PFSK-1 (cell line): Measurements from ENCODE around the gene POLR2I.

Experiments
- FOXP2 ChIP-seq: optimal IDR thresholded peaks from 2 replicates; pipeline ENCODE3; 2011; ENCODE audit warnings: borderline replicate concordance, control low read depth, inconsistent platforms; ENCODE audit not compliant: insufficient read depth; ENCODE audit errors: extremely low read length, extremely low read depth
- POLR2AphosphoS5 ChIP-seq: IDR thresholded peaks from 2 replicates; pipeline ENCODE4 v1.6.1; 2012; ENCODE audit warnings: low read depth, mild to moderate bottlenecking, control low read depth, low read length, moderate library complexity
- REST ChIP-seq, 2 experiments: IDR thresholded peaks; 2 replicates each; pipeline versions ENCODE4 v1.6.1 to v1.8.0; 2011 to 2012; ENCODE audit warnings: low read depth in 2 of 2, low read length in 2 of 2, control low read depth in 1 of 2, inconsistent platforms in 1 of 2, mild to moderate bottlenecking in 1 of 2, moderate library complexity in 1 of 2; ENCODE audit not compliant: insufficient read depth in 1 of 2
- SIN3A ChIP-seq: IDR thresholded peaks from 2 replicates; pipeline ENCODE4 v1.6.1; 2012; ENCODE audit warnings: mild to moderate bottlenecking, low read length, moderate library complexity, borderline replicate concordance; ENCODE audit not compliant: insufficient read depth
- TAF1 ChIP-seq: IDR thresholded peaks from 2 replicates; pipeline ENCODE4 v1.6.1; 2012; ENCODE audit warnings: low read length, control low read depth, borderline replicate concordance; ENCODE audit not compliant: insufficient read depth

Gene POLR2I

GRCh38 chr19:36152352-36153091, 37.8 kb upstream of the POLR2I start, which contains the start of gene COX7A1:
Gene COX7A1 (minus strand): TSS chr19:36152447. CDS start chr19:36152407, 40 bp downstream.
- TF ChIP-seq FOXP2: no peak
- TF ChIP-seq REST (IDR thresholded peaks at IDR 0.05; ENCODE audit: insufficient read depth in 1 of 2, low read depth in 2 of 2, low read length in 2 of 2): no peak
- no peak for TF ChIP-seq POLR2AphosphoS5
- TF ChIP-seq SIN3A: no peak
- TF ChIP-seq TAF1: no peak

DNA sequence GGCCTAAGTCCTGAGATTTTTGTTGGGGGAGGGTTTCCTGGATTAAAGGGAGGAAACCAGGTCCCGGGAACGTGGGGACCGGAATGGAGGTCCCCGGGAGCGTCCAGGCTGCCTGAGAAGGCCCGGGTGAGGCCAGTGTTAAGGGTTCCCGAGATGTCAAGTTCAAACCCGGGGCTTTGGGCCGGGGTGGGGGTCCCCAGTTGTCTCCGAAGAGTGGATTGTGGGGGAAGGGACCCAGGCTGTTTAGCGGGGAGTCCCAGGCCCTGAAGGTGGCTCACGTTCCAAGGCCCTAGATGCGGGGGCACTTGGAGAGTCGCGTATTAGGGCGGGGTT, 37.3 kb upstream of the POLR2I start:
- no peak for TF ChIP-seq REST (IDR thresholded peaks at IDR 0.05; ENCODE audit: insufficient read depth in 1 of 2, low read depth in 2 of 2, low read length in 2 of 2)
- TF ChIP-seq POLR2AphosphoS5: no peak
- no peak for TF ChIP-seq FOXP2
- TF ChIP-seq TAF1: no peak
- TF ChIP-seq SIN3A: no peak

DNA sequence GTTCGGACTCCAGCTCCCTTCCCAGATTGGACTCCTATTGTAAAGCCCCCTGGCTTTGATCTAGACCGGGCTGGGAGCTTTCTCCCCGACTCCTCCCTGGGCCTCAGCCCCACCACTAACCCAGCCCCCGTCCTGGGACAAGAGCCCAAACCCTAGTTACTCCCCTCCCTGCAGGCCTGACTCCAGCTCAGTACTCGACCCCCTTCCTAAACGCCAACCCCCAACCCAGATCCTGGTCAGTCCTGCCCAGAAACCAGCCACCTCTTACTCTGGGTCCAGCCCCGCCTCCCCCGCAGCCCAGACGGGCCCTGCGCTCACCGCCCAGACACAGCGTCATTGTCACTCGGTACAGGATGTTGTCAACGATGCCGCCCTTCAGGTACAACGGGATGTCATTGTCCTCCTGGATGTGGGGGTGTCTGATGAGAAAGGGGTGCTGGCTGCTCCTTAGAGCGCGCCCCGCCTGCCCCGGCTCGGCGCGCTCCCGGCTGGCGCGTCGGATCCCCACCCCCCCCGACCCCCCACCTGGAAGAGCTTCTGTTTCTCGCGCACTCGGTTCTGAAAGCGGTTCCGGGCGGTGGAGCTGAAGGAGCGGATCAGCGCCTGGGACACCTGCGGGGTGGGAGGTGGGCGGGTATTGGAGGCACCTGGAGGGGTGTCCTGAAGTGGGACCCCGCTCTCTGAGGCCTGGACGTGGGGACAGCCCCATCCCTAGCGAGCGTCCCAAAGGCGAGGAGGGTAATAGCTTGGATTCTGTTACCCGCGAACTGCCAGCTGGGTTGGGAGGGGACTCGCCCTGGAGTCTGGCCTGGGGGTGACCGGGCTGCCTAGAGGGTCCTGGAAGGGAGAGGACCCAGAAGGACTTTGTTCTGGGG, 36.7 kb upstream of the POLR2I start:
- TF ChIP-seq SIN3A (no peak), TAF1 (no peak), POLR2AphosphoS5 (no peak), FOXP2 (no peak), REST (IDR thresholded peaks at IDR 0.05; ENCODE audit: insufficient read depth in 1 of 2, low read depth in 2 of 2, low read length in 2 of 2) (no peak)

GRCh38 chr19:36150586-36150985, 35.9 kb upstream of the POLR2I start:
- TF ChIP-seq POLR2AphosphoS5: no peak; the same call in 1 of the 2 replicates
- no peak for TF ChIP-seq TAF1
- no peak for TF ChIP-seq SIN3A
- no peak for TF ChIP-seq FOXP2
- TF ChIP-seq REST (IDR thresholded peaks at IDR 0.05; ENCODE audit: insufficient read depth in 1 of 2, low read depth in 2 of 2, low read length in 2 of 2): no peak
